ENCODE data around the gene UBE3C.
"Not testable (repeated sequence)": the region's sequence is repeated elsewhere in the genome, so short reads cannot be mapped to it uniquely, and the experiment has no call there.

The UBE3C gene

DNA sequence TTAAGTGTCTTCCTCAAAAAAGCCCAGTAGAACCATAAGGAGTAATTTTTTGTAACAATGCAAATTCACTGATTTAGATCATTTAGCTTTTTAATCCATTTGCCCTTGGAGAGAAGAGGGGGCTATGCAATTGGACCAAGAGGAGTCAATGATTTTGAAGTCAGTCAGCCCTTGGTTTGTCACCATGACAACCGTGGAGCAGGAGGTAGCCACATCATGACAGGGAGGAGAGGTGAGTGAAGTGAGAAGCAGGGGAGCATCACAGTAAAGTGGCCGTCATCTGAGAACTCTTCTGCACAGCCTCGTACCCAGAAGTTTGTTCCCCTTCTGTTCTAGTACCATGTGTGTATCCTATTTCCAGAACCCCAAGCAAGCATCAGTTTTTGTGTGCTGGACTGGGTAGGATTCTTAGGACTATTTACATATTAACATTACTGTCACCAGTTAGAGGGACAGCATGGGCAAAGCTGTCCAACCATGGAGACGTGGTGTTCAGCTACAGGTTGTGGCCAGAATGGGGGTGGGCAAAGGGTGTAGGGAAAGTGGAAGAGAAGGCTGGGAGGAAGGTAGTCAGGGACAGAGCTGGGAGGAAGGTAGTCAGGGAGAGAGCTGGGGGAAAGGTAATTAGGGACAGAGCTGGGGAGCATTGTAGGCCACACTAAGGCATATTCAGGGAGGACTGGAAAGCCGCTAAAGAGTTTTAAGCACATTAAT lies 13.1 kb downstream of the UBE3C start:
- Histone ChIP-seq H3K4me3 (ENCODE audit: low read depth, low read length) (no peak overlapping the region), H3K27me3 (ENCODE audit: control insufficient read depth, insufficient read depth, low read length) (no peaks in the 10 kb centered on the region), H3K9ac (no peak overlapping the region), H3K36me3 (ENCODE audit: control insufficient read depth, insufficient read depth, low read length) (no peaks in the 10 kb centered on the region), H3K4me1 (peaks cover 3% of the 10 kb centered on the region), H3K27ac (no peak overlapping the region), H3K4me2 (ENCODE audit: low read length) (no peak overlapping the region), H3K79me2 (peaks cover 69% of the 10 kb centered on the region), H2AFZ (no peak overlapping the region), H3K9me3 (ENCODE audit: control insufficient read depth, low read length) (no peaks in the 10 kb centered on the region)
- TF ChIP-seq CTCF (IDR thresholded peaks at IDR 0.05), result no peak

DNA sequence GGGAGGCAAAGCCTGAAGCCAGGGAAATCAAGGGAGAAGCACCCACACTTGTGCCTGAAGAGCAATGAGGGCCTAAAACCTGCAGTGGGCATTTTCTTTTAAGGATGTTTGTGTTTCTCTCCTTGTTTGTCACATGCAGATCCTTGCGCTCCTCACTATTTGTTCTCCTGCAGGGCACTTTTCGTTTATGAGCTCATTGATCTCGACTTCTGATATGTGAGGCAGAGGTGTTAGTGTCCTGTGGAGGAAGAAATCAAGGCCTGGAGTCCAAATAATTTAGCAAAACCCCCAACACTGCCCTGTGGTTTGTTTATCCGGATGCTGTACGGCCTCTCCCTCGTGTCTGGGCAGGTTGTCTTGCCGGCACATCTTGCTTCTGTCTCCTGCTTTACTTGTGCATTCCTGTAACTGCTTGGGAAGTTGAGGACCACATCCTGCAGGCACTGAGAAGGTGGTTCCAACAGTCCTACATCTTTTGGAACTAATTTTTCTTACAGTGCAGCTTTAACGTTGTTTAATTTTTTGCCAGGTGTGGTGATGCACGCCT lies 13.7 kb downstream of the UBE3C start:
- no peak for TF ChIP-seq CTCF (IDR thresholded peaks at IDR 0.05)
- Histone ChIP-seq H2AFZ (no peak overlapping the region), H3K36me3 (ENCODE audit: control insufficient read depth, insufficient read depth, low read length) (no peaks in the 10 kb centered on the region), H3K4me2 (ENCODE audit: low read length) (no peak overlapping the region), H3K4me1 (peaks cover 6% of the 10 kb centered on the region), H3K79me2 (peaks cover 67% of the 10 kb centered on the region), H3K4me3 (ENCODE audit: low read depth, low read length) (no peak overlapping the region), H3K9ac (no peak overlapping the region), H3K27ac (no peak overlapping the region), H3K9me3 (ENCODE audit: control insufficient read depth, low read length) (no peaks in the 10 kb centered on the region), H3K27me3 (ENCODE audit: control insufficient read depth, insufficient read depth, low read length) (no peaks in the 10 kb centered on the region)

DNA sequence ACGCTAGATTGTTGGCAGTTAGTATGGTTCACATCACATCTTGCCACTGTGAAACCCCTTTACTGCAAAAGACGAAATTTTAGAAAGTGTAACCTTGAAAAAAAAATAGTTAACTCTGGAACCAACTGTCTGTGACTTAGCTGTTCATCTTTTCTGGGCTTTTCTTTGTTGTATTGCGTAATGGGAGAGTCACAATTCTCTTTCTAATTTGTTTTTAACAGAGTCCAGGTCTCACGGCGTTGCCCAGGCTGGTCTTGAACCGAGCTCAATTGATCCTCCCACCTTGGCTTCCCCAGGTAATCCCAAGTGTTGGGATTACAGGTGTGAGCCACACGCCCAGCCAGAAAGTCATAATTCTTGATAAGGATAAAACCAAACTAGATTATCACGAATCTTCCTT lies 14.5 kb downstream of the UBE3C start:
- no peak overlapping the region for H3K27ac ChIP-seq
- H3K4me1 ChIP-seq, result peaks cover 6% of the 10 kb centered on the region
- H2AFZ ChIP-seq, result no peak overlapping the region
- H3K79me2 ChIP-seq, result peaks cover 62% of the 10 kb centered on the region
- H3K9ac ChIP-seq, result no peak overlapping the region
- no peak for TF ChIP-seq CTCF (IDR thresholded peaks at IDR 0.05)
- H3K4me3 ChIP-seq (ENCODE audit: low read depth, low read length), result no peak overlapping the region
- H3K4me2 ChIP-seq (ENCODE audit: low read length), result no peak overlapping the region
- no peaks in the 10 kb centered on the region for H3K9me3 ChIP-seq (ENCODE audit: control insufficient read depth, low read length)
- no peaks in the 10 kb centered on the region for H3K27me3 ChIP-seq (ENCODE audit: control insufficient read depth, insufficient read depth, low read length)
- no peaks in the 10 kb centered on the region for H3K36me3 ChIP-seq (ENCODE audit: control insufficient read depth, insufficient read depth, low read length)

GRCh38 chr7:157155959-157156358 lies 17.2 kb downstream of the UBE3C start:
- peaks cover 44% of the 10 kb centered on the region for H3K79me2 ChIP-seq
- no peak overlapping the region for H3K27ac ChIP-seq
- no peaks in the 10 kb centered on the region for H3K9me3 ChIP-seq (ENCODE audit: control insufficient read depth, low read length)
- H3K36me3 ChIP-seq (ENCODE audit: control insufficient read depth, insufficient read depth, low read length), result no peaks in the 10 kb centered on the region
- H3K27me3 ChIP-seq (ENCODE audit: control insufficient read depth, insufficient read depth, low read length), result no peaks in the 10 kb centered on the region
- H2AFZ ChIP-seq, result no peak overlapping the region
- H3K4me1 ChIP-seq, result peaks cover 3% of the 10 kb centered on the region
- H3K4me3 ChIP-seq (ENCODE audit: low read depth, low read length), result no peak overlapping the region
- no peak overlapping the region for H3K4me2 ChIP-seq (ENCODE audit: low read length)
- H3K9ac ChIP-seq, result no peak overlapping the region
- TF ChIP-seq CTCF (IDR thresholded peaks at IDR 0.05), result no peak

DNA sequence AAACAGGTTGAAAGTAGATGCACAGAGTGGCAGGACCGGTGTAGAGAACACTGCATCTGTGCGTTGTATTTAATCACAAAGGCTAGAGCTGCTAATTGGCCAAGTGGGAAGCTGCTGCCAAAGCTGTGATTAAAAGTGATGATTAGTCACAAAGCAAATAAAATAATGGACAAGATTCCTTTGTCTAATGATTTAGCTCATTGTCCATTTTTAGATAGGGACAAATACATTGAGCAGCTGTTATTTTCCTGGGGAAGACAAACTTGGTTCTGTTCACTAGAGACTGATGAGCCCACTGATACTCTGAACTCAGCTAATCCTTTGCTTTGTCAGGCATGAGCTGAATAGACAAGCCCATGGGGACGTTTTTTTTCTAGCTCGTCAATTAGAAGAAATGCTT lies 19.7 kb downstream of the UBE3C start:
- Histone ChIP-seq H3K9ac (no peak overlapping the region), H3K4me3 (ENCODE audit: low read depth, low read length) (no peak overlapping the region), H2AFZ (no peak overlapping the region), H3K9me3 (ENCODE audit: control insufficient read depth, low read length) (no peaks in the 10 kb centered on the region), H3K27ac (no peak overlapping the region), H3K4me1 (peaks cover 3% of the 10 kb centered on the region), H3K36me3 (ENCODE audit: control insufficient read depth, insufficient read depth, low read length) (no peaks in the 10 kb centered on the region), H3K27me3 (ENCODE audit: control insufficient read depth, insufficient read depth, low read length) (no peaks in the 10 kb centered on the region), H3K79me2 (peaks cover 26% of the 10 kb centered on the region), H3K4me2 (ENCODE audit: low read length) (no peak overlapping the region)
- TF ChIP-seq CTCF (IDR thresholded peaks at IDR 0.05), result no peak

GRCh38 chr7:157159537-157159936 lies 20.8 kb downstream of the UBE3C start:
- H2AFZ ChIP-seq; H3K4me3 ChIP-seq (ENCODE audit: low read depth, low read length); H3K36me3 ChIP-seq (ENCODE audit: control insufficient read depth, insufficient read depth, low read length); H3K9me3 ChIP-seq (ENCODE audit: control insufficient read depth, low read length); H3K27me3 ChIP-seq (ENCODE audit: control insufficient read depth, insufficient read depth, low read length); H3K4me2 ChIP-seq (ENCODE audit: low read length); H3K9ac ChIP-seq; H3K27ac ChIP-seq; H3K4me1 ChIP-seq: not testable (repeated sequence)
- peaks cover 23% of the 10 kb centered on the region for H3K79me2 ChIP-seq

Measured in parathyroid adenoma (tissue), 2 donors.